GM19043 (cell line): ENCODE measurements around the gene NHERF2.

Source experiments
- ATAC-seq: cut with Tn5 transposase; IDR thresholded peaks from one replicate; pipeline ENCODE4 v1.9.1; 2021; ENCODE audit warnings: low read depth; ENCODE audit not compliant: unreplicated experiment

NHERF2 gene

DNA sequence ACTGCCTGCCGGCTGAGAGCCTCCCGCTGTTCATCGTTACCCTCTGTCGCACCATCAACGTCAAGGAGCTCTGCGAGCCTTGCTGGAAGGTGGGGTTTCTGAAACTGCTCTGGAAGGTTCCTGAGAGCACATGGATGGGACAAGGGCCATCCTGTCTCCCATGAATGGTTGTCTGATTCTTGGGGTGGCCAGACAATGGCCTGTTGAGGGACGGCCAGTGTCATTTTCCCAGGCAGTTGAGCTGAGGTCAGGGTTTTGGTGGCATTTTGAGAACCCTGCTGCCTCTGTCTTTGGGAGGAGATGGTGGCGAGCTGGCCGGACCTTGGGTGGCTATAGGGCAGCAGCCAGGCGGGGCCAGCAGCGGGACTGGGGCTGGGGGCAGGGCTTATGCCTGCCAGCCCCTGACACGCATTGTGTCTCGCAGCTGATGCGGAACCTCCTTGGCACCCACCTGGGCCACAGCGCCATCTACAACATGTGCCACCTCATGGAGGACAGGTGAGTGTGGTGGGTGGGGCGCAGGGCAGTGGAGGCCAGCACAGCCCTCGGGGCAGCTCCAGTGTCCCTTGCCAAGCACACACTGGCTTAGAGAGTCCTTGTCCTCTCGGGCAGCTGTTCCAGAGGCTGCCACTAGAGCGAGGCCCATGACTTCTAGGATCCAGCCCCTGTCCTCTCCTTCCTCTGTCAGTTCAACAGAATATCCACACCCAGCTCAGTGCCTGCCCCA is 30.1 kb downstream of the NHERF2 start:
- ATAC-seq, result no peak

GRCh38 chr16:2057438-2057837 is 30.7 kb downstream of the NHERF2 start:
- ATAC-seq, result no peak

DNA sequence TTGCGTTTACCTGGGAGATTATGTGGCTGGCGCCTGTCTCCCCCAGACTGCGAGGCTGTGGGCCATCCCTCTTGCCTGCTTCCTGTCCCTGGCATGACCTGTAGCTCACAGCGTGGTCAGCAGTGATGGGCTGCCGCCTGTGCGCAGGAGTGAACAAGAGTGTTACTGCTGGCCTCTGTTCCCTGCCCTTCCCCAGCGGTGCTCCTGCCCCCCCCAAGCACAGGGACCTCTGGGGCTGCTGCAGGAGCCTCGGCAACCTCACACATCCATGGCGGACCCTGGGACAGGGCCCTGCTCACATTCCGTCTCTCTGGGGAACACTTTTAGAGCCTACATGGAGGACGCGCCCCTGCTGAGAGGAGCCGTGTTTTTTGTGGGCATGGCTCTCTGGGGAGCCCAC is 31.7 kb downstream of the NHERF2 start:
- no peak for ATAC-seq

- no peak for ATAC-seq
Observed at GRCh38 chr16:2058872-2059271, 32.2 kb downstream of the NHERF2 start.

- ATAC-seq, result no peak
Observed at GRCh38 chr16:2060346-2060745, 33.6 kb downstream of the NHERF2 start.

DNA sequence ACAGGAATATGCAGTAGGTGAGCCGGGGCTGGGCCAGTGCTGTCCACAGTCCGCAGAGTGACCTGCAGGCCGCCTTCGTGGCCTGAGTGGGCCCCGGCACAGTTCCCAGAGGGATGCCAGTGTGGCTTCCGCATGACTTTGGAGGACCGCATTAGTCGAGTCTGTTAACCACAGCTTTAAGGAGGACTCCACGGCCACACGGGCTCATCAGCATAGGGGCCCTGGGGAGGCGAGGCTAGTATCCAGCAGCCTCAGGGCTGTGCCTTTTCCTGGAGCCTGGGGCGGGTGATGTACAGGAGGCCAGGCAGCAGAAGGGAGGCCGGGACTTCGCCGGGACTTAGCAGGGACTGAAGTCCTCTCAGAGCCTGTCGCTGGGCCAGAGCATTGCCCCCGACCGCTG is 34.3 kb downstream of the NHERF2 start:
- ATAC-seq, result no peak

GRCh38 chr16:2061526-2061925 is 34.8 kb downstream of the NHERF2 start:
- ATAC-seq, result no peak

DNA sequence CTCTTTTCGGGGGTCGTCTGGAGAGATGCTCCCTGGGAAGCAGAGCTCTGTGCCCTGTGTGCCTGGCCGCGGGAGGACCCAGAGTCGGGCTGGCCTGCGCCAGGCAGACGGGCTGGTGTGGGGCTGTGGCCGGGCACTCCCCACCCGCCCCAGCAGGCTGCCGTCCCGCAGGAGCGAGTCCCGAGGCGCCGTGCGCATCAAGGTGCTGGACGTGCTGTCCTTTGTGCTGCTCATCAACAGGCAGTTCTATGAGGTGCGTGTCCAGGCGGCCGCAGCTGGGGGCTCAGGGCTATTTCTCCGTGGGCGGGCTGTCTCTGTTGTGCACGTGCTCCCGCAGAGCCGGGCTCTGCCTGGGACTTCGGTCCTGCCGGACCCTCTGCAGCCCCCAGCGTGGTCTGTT is 36.1 kb downstream of the NHERF2 start:
- ATAC-seq, result no peak

DNA sequence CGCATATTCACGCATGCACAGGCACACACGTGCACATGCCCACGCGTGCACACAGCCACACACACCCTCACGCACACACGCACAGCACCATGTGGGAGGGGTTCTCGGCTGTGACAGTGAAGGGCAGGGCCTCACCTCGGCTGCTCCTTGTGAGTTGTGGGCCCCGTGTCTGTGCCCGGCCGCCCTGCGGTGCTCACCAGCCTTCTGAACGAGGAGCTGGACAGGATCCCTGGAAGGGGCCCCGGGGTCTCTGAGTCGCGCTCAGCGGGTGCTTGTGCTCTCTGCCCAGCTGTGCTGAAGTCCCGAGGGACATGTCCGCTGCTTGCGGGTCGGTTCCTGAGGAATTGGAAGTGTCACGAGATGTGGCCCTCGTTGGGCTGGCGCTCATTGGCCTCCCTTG is 37.2 kb downstream of the NHERF2 start:
- no peak for ATAC-seq

DNA sequence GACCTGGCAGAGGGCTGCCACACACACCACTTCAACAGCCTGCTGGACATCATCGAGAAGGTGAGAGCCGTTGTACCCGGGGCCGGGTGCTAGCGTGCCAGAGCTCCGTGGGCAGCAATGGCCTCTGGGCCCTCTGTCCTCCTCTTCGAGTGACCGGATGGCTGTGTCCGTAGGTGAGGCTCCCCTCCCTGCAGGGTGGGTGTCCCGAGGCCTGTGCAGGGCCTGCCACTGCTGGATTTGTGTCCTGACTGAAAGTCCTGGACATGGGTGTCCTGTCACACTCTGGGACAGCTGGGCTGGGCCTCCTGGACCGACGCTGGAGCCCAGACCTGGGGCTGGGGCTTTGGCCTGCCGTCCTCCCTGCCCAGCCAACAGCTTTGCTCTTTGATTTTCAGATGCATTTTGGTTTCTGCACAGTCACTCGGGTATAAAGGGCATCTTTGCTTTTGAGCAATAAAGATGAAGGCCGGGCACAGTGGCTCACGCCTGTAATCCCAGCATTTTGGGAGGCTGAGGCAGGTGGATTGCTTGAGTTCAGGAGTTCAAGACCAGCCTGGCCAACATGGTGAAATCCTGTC is 37.8 kb downstream of the NHERF2 start:
- no peak for ATAC-seq

- ATAC-seq, result no peak
Observed at GRCh38 chr16:2066139-2066538, 39.4 kb downstream of the NHERF2 start.

GRCh38 chr16:2070576-2071453 is 44.1 kb downstream of the NHERF2 start:
- no peak for ATAC-seq

DNA sequence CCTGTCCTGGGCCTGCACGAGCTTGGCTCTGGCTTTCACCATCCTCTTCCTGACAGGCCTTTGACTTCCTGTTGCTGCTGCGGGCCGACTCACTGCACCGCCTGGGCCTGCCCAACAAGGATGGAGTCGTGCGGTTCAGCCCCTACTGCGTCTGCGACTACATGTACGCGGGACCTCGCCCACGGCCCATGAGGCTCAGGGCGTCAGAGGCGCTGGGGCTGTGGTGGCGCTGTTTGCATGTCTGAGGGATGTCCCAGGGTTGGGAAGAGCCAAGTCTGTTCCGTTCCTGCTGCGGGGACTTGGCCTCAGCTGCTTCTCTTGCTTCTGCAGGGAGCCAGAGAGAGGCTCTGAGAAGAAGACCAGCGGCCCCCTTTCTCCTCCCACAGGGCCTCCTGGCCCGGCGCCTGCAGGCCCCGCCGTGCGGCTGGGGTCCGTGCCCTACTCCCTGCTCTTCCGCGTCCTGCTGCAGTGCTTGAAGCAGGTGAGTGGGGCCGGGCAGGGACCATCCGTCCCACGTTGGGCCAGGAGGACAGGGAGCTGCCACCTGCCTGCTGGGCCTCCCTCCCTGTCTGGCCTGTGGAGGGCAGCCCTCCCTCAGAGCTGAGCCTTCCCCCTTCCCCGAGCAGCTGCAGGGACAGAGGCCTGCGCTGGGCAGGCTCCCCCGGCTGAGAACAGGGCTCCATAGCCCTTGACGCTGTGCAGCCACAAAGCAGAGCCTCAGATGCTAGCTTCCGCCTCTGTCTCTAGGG is 44.9 kb downstream of the NHERF2 start:
- ATAC-seq, result no peak

DNA sequence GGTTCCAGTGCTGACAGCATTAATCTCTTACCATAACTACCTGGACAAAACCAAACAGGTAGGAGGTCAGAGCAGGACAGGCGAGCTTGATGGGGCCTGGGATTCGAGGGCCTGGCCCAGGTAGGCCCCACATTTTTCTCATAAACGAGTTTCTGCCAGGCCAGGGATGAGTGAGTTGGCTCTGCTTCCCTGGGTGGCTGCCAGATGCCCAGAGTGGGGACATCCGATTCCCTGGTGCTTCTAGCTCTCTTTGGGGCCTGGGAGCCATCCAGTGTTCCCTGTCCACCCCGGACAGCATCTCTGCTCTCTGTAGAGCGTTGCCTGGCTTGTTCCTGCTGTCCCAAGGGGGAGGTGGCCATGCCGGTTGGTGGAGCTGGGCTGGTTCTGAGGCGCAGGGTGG is 46.2 kb downstream of the NHERF2 start:
- ATAC-seq, result no peak

- ATAC-seq, result no peak
Observed at GRCh38 chr16:2074071-2074470, 47.4 kb downstream of the NHERF2 start.

- ATAC-seq, result no peak
Observed at GRCh38 chr16:2075631-2076030, 48.9 kb downstream of the NHERF2 start.

DNA sequence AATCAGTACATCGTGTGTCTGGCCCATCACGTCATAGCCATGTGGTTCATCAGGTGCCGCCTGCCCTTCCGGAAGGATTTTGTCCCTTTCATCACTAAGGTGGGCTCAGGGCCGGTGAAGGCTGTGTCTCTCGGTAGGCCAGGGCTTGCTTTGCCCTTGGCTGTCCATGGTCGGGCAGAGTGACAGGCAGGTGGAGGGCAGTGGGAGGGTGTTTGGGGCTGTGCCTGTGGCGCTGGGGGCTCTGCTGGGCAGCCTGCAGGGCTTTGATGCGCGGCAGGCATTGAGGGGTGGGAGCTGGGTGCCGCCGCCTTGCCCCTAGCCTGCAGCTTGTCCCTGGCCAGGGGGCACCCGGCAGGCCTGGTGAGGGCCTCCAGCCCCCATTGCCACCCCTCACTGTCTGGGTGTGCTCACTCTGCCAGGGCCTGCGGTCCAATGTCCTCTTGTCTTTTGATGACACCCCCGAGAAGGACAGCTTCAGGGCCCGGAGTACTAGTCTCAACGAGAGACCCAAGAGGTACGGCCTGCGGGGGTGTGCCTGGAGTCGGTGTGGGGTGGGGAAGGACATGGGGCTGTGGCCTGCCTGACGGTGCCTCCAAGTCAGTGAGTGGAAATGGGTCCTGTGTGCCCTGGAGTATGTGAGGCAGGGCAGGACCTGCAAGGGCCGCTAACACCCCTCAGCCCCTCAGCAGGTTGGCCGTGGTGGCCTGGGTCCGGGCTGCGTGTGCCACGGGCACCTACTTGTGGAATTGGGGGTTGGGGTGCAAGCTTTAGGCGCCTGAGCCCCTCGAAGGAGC is 49.6 kb downstream of the NHERF2 start:
- ATAC-seq, result no peak

- ATAC-seq, result no peak
Observed at GRCh38 chr16:2077016-2077415, 50.3 kb downstream of the NHERF2 start.

- no peak for ATAC-seq
Observed at GRCh38 chr16:2077696-2078095, 51.0 kb downstream of the NHERF2 start.

DNA sequence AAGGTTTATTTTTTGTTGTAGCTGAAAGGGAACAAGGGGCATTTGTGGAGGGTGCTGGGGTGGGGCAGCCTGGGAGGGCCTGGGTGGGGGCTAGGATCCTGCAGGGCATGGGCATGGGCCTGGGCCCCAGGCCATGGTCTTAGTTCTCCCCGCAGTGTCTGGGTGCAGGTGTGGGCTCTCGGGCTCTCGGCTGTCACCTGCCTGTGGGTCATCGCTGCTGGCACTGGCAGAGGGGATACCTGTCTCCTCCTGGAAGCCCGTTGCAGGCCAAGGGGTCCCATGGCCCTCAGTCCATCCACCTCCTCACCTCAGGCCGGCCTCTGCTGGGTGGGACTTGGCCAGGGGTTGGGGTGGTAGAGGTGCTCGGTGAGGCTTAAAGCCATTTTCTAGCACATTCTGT is 51.4 kb downstream of the NHERF2 start:
- no peak for ATAC-seq
